Gastroesophageal sphincter (tissue), 4 donors: ENCODE measurements around the gene TSHZ2. TPM values are rescaled to one million over a fixed set of nuclear protein-coding genes. Genes with fewer than 3 reads are reported as not detected.

Source experiments
- ATAC-seq: fragments of 150-250 bp; one replicate; pipeline ENCODE4 v1.9.1; 2016; ENCODE audit warnings: mild to moderate bottlenecking, moderate library complexity
- H3K27ac ChIP-seq, 4 donors: fragments of 200-600 bp; sonication (generic) in 3 of 4; 1 replicate in 3 of 4; 2 replicates in 1 of 4; pipeline ENCODE4 v1.5.1; 2016 to 2019
- H3K27me3 ChIP-seq: fragments of 200-600 bp; sonication (generic); one replicate; pipeline ENCODE4 v1.5.1; 2019
- H3K36me3 ChIP-seq, 2 donors: fragments of 200-600 bp; sonication (generic); one replicate each; pipeline ENCODE4 v1.5.1; 2019; ENCODE audit warnings: control low read depth in 1 of 2
- H3K4me1 ChIP-seq, 3 donors: fragments of 200-600 bp; sonication (generic); 1 replicate in 2 of 3; 2 replicates in 1 of 3; pipeline ENCODE4 v1.5.1; 2016 to 2019; ENCODE audit warnings: control low read depth in 2 of 3
- H3K4me3 ChIP-seq, 2 donors: fragments of 200-600 bp; sonication (generic); one replicate each; pipeline ENCODE4 v1.5.1; 2019; ENCODE audit warnings: mild to moderate bottlenecking in 1 of 2, moderate library complexity in 1 of 2
- H3K9me3 ChIP-seq, 3 donors: fragments of 200-600 bp; sonication (generic); one replicate each; pipeline ENCODE4 v1.5.1; 2017 to 2019; ENCODE audit warnings: control low read depth in 2 of 3
- CTCF ChIP-seq, 4 experiments: fragments of 200-600 bp in 2 of 4; fragments of 450-650 bp in 2 of 4; sonication (generic) in 1 of 4; IDR thresholded peaks; one replicate each; pipeline ENCODE4 v1.5.1; 2017 to 2019; ENCODE audit warnings: antibody characterized with exemption in 4 of 4, mild to moderate bottlenecking in 2 of 4, moderate library complexity in 2 of 4
- EP300 ChIP-seq: sonication (generic); formaldehyde crosslinking; IDR thresholded peaks from one replicate; pipeline ENCODE4 v1.6.1; 2017; ENCODE audit warnings: antibody characterized with exemption, mild to moderate bottlenecking
- POLR2A ChIP-seq, 2 donors: fragments of 450-650 bp; IDR thresholded peaks; one replicate each; pipeline ENCODE4 v1.6.1; 2017; ENCODE audit warnings: antibody characterized with exemption in 2 of 2, mild to moderate bottlenecking in 2 of 2, moderate library complexity in 1 of 2
- POLR2AphosphoS5 ChIP-seq: sonication (generic); formaldehyde crosslinking; IDR thresholded peaks from one replicate; pipeline ENCODE4 v1.6.1; 2017; ENCODE audit warnings: antibody characterized with exemption
- WGBS, 2 donors: methylation state at CpG; one replicate each; pipeline ENCODE4 v1.1.5; 2018; ENCODE audit warnings: low coverage in 1 of 2; 5-methylcytosine and 5-hydroxymethylcytosine counted together
- total RNA-seq, 4 donors: library from RNA; depleted of rRNA; stranded (reverse); fragments of >200 nt; gene quantifications; one replicate each; pipeline ENCODE4 v1.1.0, GENCODE V29; 2016

The TSHZ2 gene
- total RNA-seq, 4 donors from 2014 or later = 9.9 to 21.3 (median 12.2) TPM

- TF ChIP-seq POLR2A (IDR thresholded peaks at IDR 0.05) (no peak), EP300 (no peak), CTCF (IDR thresholded peaks at IDR 0.05) (no peak), POLR2AphosphoS5 (no peak)
- H3K27me3 ChIP-seq = peaks cover 13% of the 10 kb centered on the region
- no peak overlapping the region for H3K4me3 ChIP-seq
- 58% methylated on average over 2 of the region's 7 CpGs; no CpG with 5 or more reads in 1 of the 2 donors for WGBS, 2 donors
- H3K4me1 ChIP-seq = peaks cover 0 to 20% (median 3%) of the 10 kb centered on the region in 3 donors
- no peak for ATAC-seq
- no peaks in the 10 kb centered on the region for H3K9me3 ChIP-seq
- H3K27ac ChIP-seq = no peak overlapping the region
- no peaks in the 10 kb centered on the region for H3K36me3 ChIP-seq
Measured at GRCh38 chr20:53045941-53046340, 73.8 kb downstream of the TSHZ2 start.

GRCh38 chr20:53047203-53047602 is 75.0 kb downstream of the TSHZ2 start:
- TF ChIP-seq CTCF (IDR thresholded peaks at IDR 0.05) (no peak), POLR2AphosphoS5 (no peak), EP300 (no peak), POLR2A (IDR thresholded peaks at IDR 0.05) (no peak)
- Histone ChIP-seq H3K4me1 (peaks cover 0 to 7% (median 0%) of the 10 kb centered on the region in 3 donors), H3K36me3 (no peaks in the 10 kb centered on the region), H3K9me3 (no peaks in the 10 kb centered on the region), H3K4me3 (no peak overlapping the region), H3K27ac (no peak overlapping the region), H3K27me3 (peaks cover 13% of the 10 kb centered on the region)
- ATAC-seq = no peak
- 88 to 90% methylated on average over 2 of the region's 2 CpGs for WGBS, 2 donors

GRCh38 chr20:53048387-53048786 is 76.2 kb downstream of the TSHZ2 start:
- TF ChIP-seq EP300 (no peak), POLR2A (IDR thresholded peaks at IDR 0.05) (no peak), CTCF (IDR thresholded peaks at IDR 0.05) (no peak), POLR2AphosphoS5 (no peak)
- Histone ChIP-seq H3K27ac (no peak overlapping the region), H3K4me1 (no peaks in the 10 kb centered on the region), H3K4me3 (no peak overlapping the region), H3K9me3 (no peaks in the 10 kb centered on the region), H3K27me3 (peaks cover 13% of the 10 kb centered on the region), H3K36me3 (no peaks in the 10 kb centered on the region)
- WGBS, 2 donors = 44% methylated on average over 7 of the region's 7 CpGs; no CpG with 5 or more reads in 1 of the 2 donors
- ATAC-seq = no peak

- WGBS, 2 donors = 74 to 95% methylated on average over 3 to 6 of the region's 6 CpGs
- no peak for ATAC-seq
- peaks cover 13% of the 10 kb centered on the region for H3K27me3 ChIP-seq
- no peak overlapping the region for H3K4me3 ChIP-seq
- H3K27ac ChIP-seq = no peak overlapping the region
- no peaks in the 10 kb centered on the region for H3K36me3 ChIP-seq
- no peaks in the 10 kb centered on the region for H3K9me3 ChIP-seq
- H3K4me1 ChIP-seq = no peaks in the 10 kb centered on the region
- TF ChIP-seq POLR2A (IDR thresholded peaks at IDR 0.05) (no peak), POLR2AphosphoS5 (no peak), EP300 (no peak), CTCF (IDR thresholded peaks at IDR 0.05) (no peak)
Measured at GRCh38 chr20:53050338-53050737, 78.2 kb downstream of the TSHZ2 start.

- ATAC-seq = no peak
- peaks cover 13% of the 10 kb centered on the region for H3K27me3 ChIP-seq
- 71 to 79% methylated on average over 5 of the region's 5 CpGs for WGBS, 2 donors
- no peak overlapping the region for H3K4me3 ChIP-seq
- H3K27ac ChIP-seq = no peak overlapping the region
- H3K36me3 ChIP-seq = no peaks in the 10 kb centered on the region
- TF ChIP-seq POLR2A (IDR thresholded peaks at IDR 0.05) (no peak), POLR2AphosphoS5 (no peak), CTCF (IDR thresholded peaks at IDR 0.05) (no peak), EP300 (no peak)
- H3K9me3 ChIP-seq = no peaks in the 10 kb centered on the region
- no peaks in the 10 kb centered on the region for H3K4me1 ChIP-seq
Measured at GRCh38 chr20:53052380-53052779, 80.2 kb downstream of the TSHZ2 start.
